CD4-positive, alpha-beta memory T cell (primary cell): ENCODE measurements around the gene KAT7. TPM values are rescaled to one million over a fixed set of nuclear protein-coding genes. Genes with fewer than 3 reads are reported as not detected.
A peak's percentile ranks its signal among the peaks of the same experiment; 100 is the strongest.

ENCODE experiments used
- CTCF ChIA-PET: fragments of 350-600 bp; sonication (Branson Sonifier 250); formaldehyde crosslinking; loops from one replicate; lab custom pipeline; 2021; ENCODE audit warnings: inconsistent platforms; ENCODE audit not compliant: partially characterized antibody; lab: Charles Lee
- POLR2A ChIA-PET: fragments of 350-600 bp; sonication (Branson Sonifier 250); formaldehyde crosslinking; loops from one replicate; lab custom pipeline; 2021; ENCODE audit not compliant: partially characterized antibody; lab: Charles Lee
- DNase-seq, 5 donors: peaks; one replicate each; pipeline versions ENCODE4 v3.0.0 to v3.0.0-alpha.2; 2020 to 2022; ENCODE audit warnings: mixed read lengths in 1 of 5
- H3K27ac ChIP-seq: one replicate; pipeline ENCODE4 v1.7.0; 2013; ENCODE audit warnings: low read depth, low read length
- H3K27me3 ChIP-seq: 2 replicates; pipeline ENCODE4 v1.7.0; 2013; ENCODE audit warnings: mild to moderate bottlenecking, low read length, moderate library complexity; ENCODE audit not compliant: insufficient read depth
- H3K36me3 ChIP-seq: 2 replicates; pipeline ENCODE4 v1.7.0; 2013; ENCODE audit warnings: mild to moderate bottlenecking, low read length, moderate library complexity; ENCODE audit not compliant: insufficient read depth
- H3K4me1 ChIP-seq: 2 replicates; pipeline ENCODE4 v1.7.0; 2013; ENCODE audit warnings: mild to moderate bottlenecking, low read length, moderate library complexity; ENCODE audit not compliant: insufficient read depth
- H3K4me3 ChIP-seq, 2 donors: one replicate each; pipeline ENCODE4 v1.7.0; 2013; ENCODE audit warnings: low read length in 2 of 2, mild to moderate bottlenecking in 1 of 2
- H3K9me3 ChIP-seq, 2 donors: one replicate each; pipeline ENCODE4 v1.7.0; 2013; ENCODE audit warnings: low read length in 2 of 2, control low read depth in 1 of 2; ENCODE audit not compliant: control insufficient read depth in 1 of 2
- H3K27ac Mint-ChIP-seq, 7 donors: one replicate each; pipeline ENCODE4 v1.8.0; 2020 to 2021; ENCODE audit warnings: mixed read lengths in 7 of 7, mild to moderate bottlenecking in 6 of 7, inconsistent platforms in 3 of 7, moderate library complexity in 3 of 7
- H3K27me3 Mint-ChIP-seq, 2 donors: one replicate each; pipeline ENCODE4 v1.8.0; 2020 to 2021; ENCODE audit warnings: mixed read lengths in 2 of 2
- H3K36me3 Mint-ChIP-seq, 2 donors: one replicate each; pipeline ENCODE4 v1.8.0; 2020 to 2021; ENCODE audit warnings: mixed read lengths in 2 of 2, inconsistent platforms in 1 of 2, mild to moderate bottlenecking in 1 of 2
- H3K4me1 Mint-ChIP-seq, 4 donors: one replicate each; pipeline ENCODE4 v1.8.0; 2020 to 2021; ENCODE audit warnings: mixed read lengths in 4 of 4, mild to moderate bottlenecking in 1 of 4
- H3K4me3 Mint-ChIP-seq, 8 donors: one replicate each; pipeline ENCODE4 v1.8.0; 2020 to 2021; ENCODE audit warnings: mixed read lengths in 8 of 8, mild to moderate bottlenecking in 7 of 8, moderate library complexity in 6 of 8, inconsistent platforms in 3 of 8
- H3K9me3 Mint-ChIP-seq, 8 donors: one replicate each; pipeline ENCODE4 v1.8.0; 2020 to 2021; ENCODE audit warnings: mixed read lengths in 8 of 8, mild to moderate bottlenecking in 5 of 8, inconsistent platforms in 3 of 8, moderate library complexity in 1 of 8
- intact Hi-C: fragments of 100-400 bp; cut with micrococcal nuclease; formaldehyde crosslinking; loops from one replicate; pipeline ENCODE4 v1.15.1; 2023
- polyA plus RNA-seq, 2 donors: library from polyadenylated mRNA; unstranded; fragments of 300-500 nt; fragmentation: Illumina TruSeq; gene quantifications; one replicate each; pipeline ENCODE4 v1.2.3, GENCODE V29; 2021
- total RNA-seq, 2 experiments: library from RNA; stranded (reverse); gene quantifications; one replicate each; pipeline ENCODE4 v1.2.3, GENCODE V29; 2021

Gene KAT7
- total and polyA plus RNA-seq, 4 experiments from 2014 or later: 37.6 to 120 (median 85.1) TPM

DNA sequence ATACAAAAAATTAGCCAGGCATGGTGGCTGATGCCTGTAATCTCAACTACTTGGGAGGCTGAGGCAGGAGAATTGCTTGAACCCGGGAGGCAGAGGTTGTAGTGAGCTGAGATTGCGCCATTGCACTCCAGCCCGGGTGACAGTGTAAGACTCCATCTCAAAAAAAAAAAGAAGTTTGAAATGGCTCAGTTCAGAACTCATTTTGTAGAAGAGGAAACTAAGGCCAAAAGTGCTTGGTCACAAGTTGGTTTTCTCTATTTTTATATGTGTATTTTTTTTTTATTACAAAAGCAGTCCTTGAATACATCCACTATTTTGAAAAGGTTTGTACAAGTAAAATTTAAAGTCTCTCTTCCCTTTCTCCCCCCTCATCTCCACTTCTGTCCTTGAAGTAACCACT, 53.9 kb downstream of the KAT7 start:
- intact Hi-C loops: no loop called here
- Histone ChIP-seq H3K9me3 (no peaks in the 10 kb centered on the region), H3K4me3 (no peak overlapping the region), H3K4me1 (peaks cover 7% of the 10 kb centered on the region), H3K27me3 (no peaks in the 10 kb centered on the region), H3K27ac (no peak overlapping the region), H3K36me3 (no peaks in the 10 kb centered on the region)
- Mint-ChIP-seq H3K27ac (peak overlapping the region in 1 of 7 donors; percentile 46), H3K27me3 (no peaks in the 10 kb centered on the region), H3K36me3 (peaks cover 3 to 22% of the 10 kb centered on the region in 2 donors), H3K9me3 (no peaks in the 10 kb centered on the region), H3K4me3 (no peak overlapping the region), H3K4me1 (peaks cover 3 to 34% (median 24%) of the 10 kb centered on the region in 4 donors)
- POLR2A ChIA-PET: no interaction called here
- DNase-seq: no peak
- CTCF ChIA-PET: interaction anchor here (1.9 kb wide), 1 partner anchor 44 kb away, joined by 5 read pairs; no protein-coding TSS in a partner anchor

DNA sequence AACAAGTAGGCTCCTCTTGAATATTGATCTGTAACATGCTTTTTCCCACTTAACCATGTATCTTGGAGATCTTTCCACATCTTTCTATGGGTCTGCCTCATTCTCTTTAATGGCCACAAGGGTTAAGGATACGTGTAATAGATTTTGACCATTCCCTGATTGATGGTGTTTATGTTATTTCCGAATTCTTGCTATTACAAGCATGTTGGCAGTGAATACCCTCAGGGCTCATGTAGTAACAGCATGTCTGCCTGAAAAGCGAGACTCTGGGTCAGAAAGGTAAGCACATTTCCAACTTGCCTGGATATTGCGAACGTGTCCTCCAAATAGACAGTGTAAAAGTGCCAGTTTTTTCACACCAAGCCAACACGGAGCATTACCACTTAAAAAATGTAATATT, 54.4 kb downstream of the KAT7 start:
- H3K4me3 ChIP-seq: no peak overlapping the region
- Mint-ChIP-seq H3K27ac (peak overlapping the region in 2 of 7 donors; percentile 46 to 72), H3K9me3 (no peaks in the 10 kb centered on the region), H3K4me1 (peaks cover 3 to 34% (median 23%) of the 10 kb centered on the region in 4 donors), H3K36me3 (peaks cover 3 to 22% of the 10 kb centered on the region in 2 donors), H3K4me3 (no peak overlapping the region), H3K27me3 (no peaks in the 10 kb centered on the region)
- POLR2A ChIA-PET: no interaction called here
- no peak overlapping the region for H3K27ac ChIP-seq
- CTCF ChIA-PET: interaction anchor here (1.9 kb wide), 1 partner anchor 45 kb away, joined by 5 read pairs; no protein-coding TSS in a partner anchor
- DNase-seq: no peak
- H3K36me3 ChIP-seq: no peaks in the 10 kb centered on the region
- intact Hi-C loops: no loop called here
- H3K9me3 ChIP-seq: no peaks in the 10 kb centered on the region
- no peaks in the 10 kb centered on the region for H3K27me3 ChIP-seq
- peaks cover 7% of the 10 kb centered on the region for H3K4me1 ChIP-seq

DNA sequence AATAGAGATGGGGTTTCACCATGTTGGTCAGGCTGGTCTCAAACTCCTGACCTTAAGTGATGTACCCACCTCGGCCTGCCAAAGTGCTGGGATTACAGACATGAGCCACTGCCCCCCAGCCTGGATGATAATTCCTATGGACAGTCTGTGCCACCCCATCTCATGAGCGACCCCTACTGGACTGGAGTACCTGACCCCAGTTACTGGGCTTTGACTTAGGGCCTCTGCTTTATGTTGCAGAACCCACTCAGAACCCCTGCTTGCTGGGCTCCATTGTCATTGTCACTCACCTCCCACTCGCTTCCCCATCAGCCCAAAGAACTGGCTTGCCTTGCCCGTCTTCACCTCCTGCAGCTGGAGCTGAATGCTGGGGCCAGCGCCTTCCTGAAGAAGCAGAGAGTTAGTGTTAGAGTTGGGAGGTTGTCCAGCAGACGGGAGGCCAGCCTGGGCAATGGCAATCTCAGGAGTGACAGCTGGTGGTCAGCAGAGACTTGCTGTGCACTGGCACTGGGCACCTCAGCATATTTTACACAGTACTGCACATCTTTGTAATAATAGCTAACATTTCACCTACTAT, 55.4 kb downstream of the KAT7 start:
- Mint-ChIP-seq H3K4me3 (peak overlapping the region in 1 of 8 donors; percentile 5), H3K27ac (peak overlapping the region in 2 of 7 donors; percentile 21 to 57), H3K9me3 (peaks cover 0 to 2% (median 0%) of the 10 kb centered on the region in 8 donors), H3K4me1 (peaks cover 3 to 33% (median 25%) of the 10 kb centered on the region in 4 donors), H3K27me3 (no peaks in the 10 kb centered on the region), H3K36me3 (peaks cover under 1 to 23% of the 10 kb centered on the region in 2 donors)
- ChIA-PET POLR2A (no interaction called here), CTCF (interaction anchor here (0.8 to 1.9 kb wide), 3 partner anchors 16 to 46 kb away, joined by 3 to 5 read pairs (median 5); no protein-coding TSS in a partner anchor)
- peaks cover 7% of the 10 kb centered on the region for H3K4me1 ChIP-seq
- H3K27me3 ChIP-seq: no peaks in the 10 kb centered on the region
- no peak overlapping the region for H3K4me3 ChIP-seq
- intact Hi-C loops: no loop called here
- no peak for DNase-seq
- no peak overlapping the region for H3K27ac ChIP-seq
- no peaks in the 10 kb centered on the region for H3K9me3 ChIP-seq
- H3K36me3 ChIP-seq: no peaks in the 10 kb centered on the region

DNA sequence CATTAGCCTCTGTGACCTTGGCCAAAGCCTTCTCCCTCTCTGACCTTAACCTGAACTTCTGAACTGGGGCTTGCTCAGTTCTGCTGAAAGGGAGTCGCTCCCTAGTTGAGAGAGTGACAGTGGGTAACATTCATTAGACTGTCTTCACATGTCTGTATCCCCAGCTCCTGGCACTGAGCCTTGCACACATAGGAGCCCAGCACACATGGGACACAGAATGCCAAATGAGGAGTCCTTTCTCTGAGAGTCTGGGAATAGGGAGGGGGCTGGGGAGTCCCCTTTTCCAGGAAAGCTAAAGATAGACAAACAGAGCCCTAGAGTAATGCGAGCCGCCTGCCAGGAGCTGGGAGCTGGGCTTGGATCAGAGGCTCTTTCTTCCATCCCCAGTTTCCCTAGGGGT, 56.8 kb downstream of the KAT7 start:
- intact Hi-C loops: no loop called here
- H3K27ac Mint-ChIP-seq: peak overlapping the region in 6 of 7 donors; percentile 19 to 79 (median 42)
- H3K36me3 ChIP-seq: no peaks in the 10 kb centered on the region
- no peaks in the 10 kb centered on the region for H3K27me3 ChIP-seq
- ChIA-PET POLR2A (interaction anchor here (1.2 to 1.4 kb wide), 2 partner anchors 14 to 16 kb away, joined by 3 read pairs; no protein-coding TSS in a partner anchor), CTCF (interaction anchor here (1.7 kb wide), 1 partner anchor 15 kb away, joined by 5 read pairs; no protein-coding TSS in a partner anchor)
- peaks cover 0 to 21% of the 10 kb centered on the region in 2 donors for H3K36me3 Mint-ChIP-seq
- no peaks in the 10 kb centered on the region for H3K9me3 ChIP-seq
- no peak overlapping the region for H3K27ac ChIP-seq
- H3K4me3 ChIP-seq: no peak overlapping the region
- no peaks in the 10 kb centered on the region for H3K27me3 Mint-ChIP-seq
- H3K9me3 Mint-ChIP-seq: peaks cover 0 to 2% (median 0%) of the 10 kb centered on the region in 8 donors
- H3K4me1 Mint-ChIP-seq: peaks cover 4 to 37% (median 25%) of the 10 kb centered on the region in 4 donors
- H3K4me1 ChIP-seq: peaks cover 8% of the 10 kb centered on the region
- DNase-seq: no peak
- no peak overlapping the region for H3K4me3 Mint-ChIP-seq

DNA sequence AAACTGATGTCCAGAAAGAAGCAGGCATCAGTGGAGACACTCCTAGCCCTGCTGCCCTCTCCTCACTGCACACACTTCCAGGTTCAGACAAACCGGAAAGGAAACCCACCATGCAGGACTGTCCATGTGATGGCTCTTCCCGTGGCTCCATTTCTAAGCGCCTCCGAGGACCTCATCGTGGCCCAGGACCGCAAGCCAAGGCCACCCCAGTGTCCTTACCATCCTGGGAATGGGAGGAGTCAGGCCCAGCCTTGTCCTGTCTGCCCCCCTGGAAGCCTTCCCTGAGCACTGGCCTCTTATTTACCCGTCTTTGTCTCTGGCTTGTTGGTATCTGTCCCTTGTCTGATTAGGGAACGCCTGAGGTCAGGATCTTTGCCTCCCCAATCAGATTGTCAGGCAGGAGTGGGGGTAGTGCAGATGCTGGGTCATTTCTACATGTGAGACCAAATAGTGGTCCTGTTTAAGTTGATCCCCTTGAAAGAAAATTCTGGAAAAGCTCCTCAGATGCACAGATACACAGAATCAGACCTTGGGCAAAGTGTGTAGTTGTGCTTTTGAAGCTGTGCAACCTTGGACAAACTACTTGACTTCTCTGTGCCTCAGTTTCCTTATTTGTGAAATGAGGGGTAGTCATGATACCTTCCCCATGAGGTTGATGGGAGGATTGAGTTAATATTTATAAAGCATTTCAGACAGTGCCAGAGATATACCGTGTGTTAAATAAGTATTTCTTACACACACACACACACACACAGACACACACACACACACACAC, 58.6 kb downstream of the KAT7 start:
- POLR2A ChIA-PET: interaction anchor here (1.4 kb wide), 1 partner anchor 17 kb away, joined by 3 read pairs; no protein-coding TSS in a partner anchor
- CTCF ChIA-PET: interaction anchor here (1.0 to 1.8 kb wide), 2 partner anchors 149 to 150 kb away, joined by 3 to 4 read pairs; no protein-coding TSS in a partner anchor
- Histone ChIP-seq H3K9me3 (no peaks in the 10 kb centered on the region), H3K36me3 (no peaks in the 10 kb centered on the region), H3K4me1 (peaks cover 21% of the 10 kb centered on the region), H3K27me3 (no peaks in the 10 kb centered on the region), H3K27ac (no peak overlapping the region), H3K4me3 (no peak overlapping the region)
- intact Hi-C loops: no loop called here
- Mint-ChIP-seq H3K9me3 (peaks cover 0 to 2% (median 0%) of the 10 kb centered on the region in 8 donors), H3K4me1 (peaks cover 13 to 54% (median 36%) of the 10 kb centered on the region in 4 donors), H3K4me3 (peak overlapping the region in 1 of 8 donors; percentile 28), H3K36me3 (peaks cover 0 to 25% of the 10 kb centered on the region in 2 donors), H3K27ac (peak overlapping the region in 3 of 7 donors; percentile 8 to 29 (median 9)), H3K27me3 (no peaks in the 10 kb centered on the region)
- no peak for DNase-seq

DNA sequence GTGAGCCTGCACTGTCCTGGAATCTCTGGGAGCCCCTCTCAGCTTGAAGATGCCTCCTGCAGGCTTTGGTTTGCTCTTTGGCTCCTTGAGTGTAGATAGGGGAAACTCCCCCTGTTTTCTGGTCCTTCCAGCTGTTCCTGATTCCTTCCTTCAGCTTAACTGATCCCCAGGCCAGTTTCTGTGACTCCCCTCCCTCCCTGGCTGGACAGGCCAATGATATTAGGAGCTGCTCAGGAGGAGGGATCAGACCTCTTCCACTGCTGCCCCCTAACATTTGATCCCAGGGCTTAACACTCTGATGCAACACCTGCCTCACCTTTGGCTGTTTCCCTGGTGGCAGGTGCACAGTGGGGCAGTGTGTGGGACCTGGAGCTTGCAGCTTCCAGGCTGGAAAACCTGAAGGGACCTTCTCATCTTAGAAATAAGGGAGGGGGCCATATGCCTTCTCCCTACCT, 59.6 kb downstream of the KAT7 start, which contains the start of gene TAC4:
Gene TAC4 (minus strand): TSS at position 51 of the 455 bp plus-strand sequence. CDS start 52 bp downstream, outside the sequence.
- H3K9me3 Mint-ChIP-seq: peaks cover 0 to 2% (median 0%) of the 10 kb centered on the region in 8 donors
- peaks cover 23% of the 10 kb centered on the region for H3K4me1 ChIP-seq
- no peaks in the 10 kb centered on the region for H3K27me3 ChIP-seq
- POLR2A ChIA-PET: no interaction called here
- no peaks in the 10 kb centered on the region for H3K36me3 ChIP-seq
- peaks cover 0 to 21% of the 10 kb centered on the region in 2 donors for H3K36me3 Mint-ChIP-seq
- intact Hi-C loops: no loop called here
- peaks cover 15 to 53% (median 37%) of the 10 kb centered on the region in 4 donors for H3K4me1 Mint-ChIP-seq
- H3K27ac ChIP-seq: no peak within 1 kb of the TSS
- peak within 1 kb of the TSS in 5 of 7 donors; percentile 11 to 81 (median 43) for H3K27ac Mint-ChIP-seq
- no peak within 1 kb of the TSS for H3K4me3 ChIP-seq
- CTCF ChIA-PET: interaction anchor here (1.8 kb wide), 1 partner anchor 149 kb away, joined by 4 read pairs; no protein-coding TSS in a partner anchor
- H3K27me3 Mint-ChIP-seq: no peaks in the 10 kb centered on the region
- H3K9me3 ChIP-seq: no peaks in the 10 kb centered on the region
- H3K4me3 Mint-ChIP-seq: peak within 1 kb of the TSS in 1 of 8 donors; percentile 32
- DNase-seq: no peak
